HFFc6 (cell line): Measurements from ENCODE around the gene ESPNL. TPM values are rescaled to one million over a fixed set of nuclear protein-coding genes. Genes with fewer than 3 reads are reported as not detected.
A peak's percentile ranks its signal among the peaks of the same experiment; 100 is the strongest.
"Not testable (repeated sequence)": the region's sequence is repeated elsewhere in the genome, so short reads cannot be mapped to it uniquely, and the experiment has no call there.

ENCODE experiments used
- DNase-seq: peaks from one replicate; pipeline ENCODE4 v3.0.0-alpha.2; 2018
- H3K27ac Mint-ChIP-seq: 2 replicates; pipeline ENCODE4 v1.8.0; 2020; ENCODE audit warnings: mild to moderate bottlenecking, mixed read lengths
- H3K27me3 Mint-ChIP-seq: 2 replicates; pipeline ENCODE4 v1.8.0; 2021; ENCODE audit warnings: mild to moderate bottlenecking, moderate library complexity, mixed read lengths; ENCODE audit not compliant: insufficient read depth
- H3K36me3 Mint-ChIP-seq: 2 replicates; pipeline ENCODE4 v1.8.0; 2021; ENCODE audit warnings: low read depth, mixed read lengths
- H3K4me1 Mint-ChIP-seq: 2 replicates; pipeline ENCODE4 v1.8.0; 2020; ENCODE audit warnings: low read depth, mixed read lengths
- H3K4me3 Mint-ChIP-seq: 2 replicates; pipeline ENCODE4 v1.8.0; 2020; ENCODE audit warnings: mild to moderate bottlenecking, moderate library complexity, mixed read lengths
- H3K9me3 Mint-ChIP-seq: 2 replicates; pipeline ENCODE4 v1.8.0; 2020; ENCODE audit warnings: mild to moderate bottlenecking, mixed read lengths
- CTCF ChIP-seq: fragments of 200-600 bp; sonication (generic); IDR thresholded peaks from 2 replicates; pipeline ENCODE4 v1.5.0; 2021; ENCODE audit warnings: antibody characterized with exemption, mild to moderate bottlenecking
- long read RNA-seq: library from polyadenylated mRNA; unstranded; transcript quantifications from one replicate; pipeline ENCODE4 v2.0.0, GENCODE V29; 2019
- total RNA-seq, 6 experiments: library from RNA; stranded (reverse); fragmentation: NEBNext Ultra II Directional; extraction: Animal tissue kit (Norgen Biotek cat#: 25700); gene quantifications; 2 replicates in 1 of 6; 3 replicates in 5 of 6; pipeline ENCODE4 v1.2.3, GENCODE V29; 2021

Gene ESPNL
- total RNA-seq = 1 to 10 TPM; 1.0 to 3.0 (median 2.6) TPM
- long read RNA-seq, partial matches to known transcripts = 0 of 1 reads
- long read RNA-seq, other reads (novel, unspliced or antisense) = 0 of 1 reads

GRCh38 chr2:238100049-238100820, at the start of gene ESPNL:
Gene ESPNL (plus strand): TSS chr2:238100340. CDS start chr2:238100420, 80 bp downstream.
- Mint-ChIP-seq H3K36me3 (no peaks in the 10 kb centered on the region), H3K4me1 (no peaks in the 10 kb centered on the region)
- no peak for TF ChIP-seq CTCF

GRCh38 chr2:238053191-238053776, 46.9 kb upstream of the ESPNL start:
- no peaks in the 10 kb centered on the region for H3K36me3 Mint-ChIP-seq
- H3K9me3 Mint-ChIP-seq = no peaks in the 10 kb centered on the region
- no peak overlapping the region for H3K4me3 Mint-ChIP-seq

More at GRCh38 chr2:238100049-238100820, at the start of gene ESPNL:
- no peak within 1 kb of the TSS for H3K4me3 Mint-ChIP-seq
- H3K27me3 Mint-ChIP-seq = peaks cover under 1% of the 10 kb centered on the region
- H3K9me3 Mint-ChIP-seq = no peaks in the 10 kb centered on the region
- no peak for DNase-seq
- no peak within 1 kb of the TSS for H3K27ac Mint-ChIP-seq

GRCh38 chr2:238055841-238056240, 44.3 kb upstream of the ESPNL start:
- DNase-seq = no peak
- TF ChIP-seq CTCF = no peak
- no peak overlapping the region for H3K27ac Mint-ChIP-seq
- H3K27me3 Mint-ChIP-seq = peaks cover 3% of the 10 kb centered on the region
- H3K36me3 Mint-ChIP-seq = peaks cover 15% of the 10 kb centered on the region
- peaks cover 23% of the 10 kb centered on the region for H3K4me1 Mint-ChIP-seq
- no peaks in the 10 kb centered on the region for H3K9me3 Mint-ChIP-seq
- no peak overlapping the region for H3K4me3 Mint-ChIP-seq

More at GRCh38 chr2:238053191-238053776, 46.9 kb upstream of the ESPNL start:
- DNase-seq = peak; percentile 28
- Mint-ChIP-seq H3K27ac (peak overlapping the region; percentile 14; the same call in 1 of the 2 replicates), H3K27me3 (no peaks in the 10 kb centered on the region; the same call in 1 of the 2 replicates), H3K4me1 (peaks cover 12% of the 10 kb centered on the region)
- no peak for TF ChIP-seq CTCF

GRCh38 chr2:238057696-238058575, 42.2 kb upstream of the ESPNL start:
- not testable (repeated sequence) for H3K27me3 Mint-ChIP-seq, DNase-seq, H3K9me3 Mint-ChIP-seq, H3K27ac Mint-ChIP-seq, H3K4me3 Mint-ChIP-seq
- Mint-ChIP-seq H3K4me1 (peaks cover 29% of the 10 kb centered on the region), H3K36me3 (peaks cover 15% of the 10 kb centered on the region)

GRCh38 chr2:238059505-238059904, 40.6 kb upstream of the ESPNL start:
- Mint-ChIP-seq H3K4me3 (peak overlapping the region; percentile 90), H3K27ac (peak overlapping the region; percentile 86; the same call in 1 of the 2 replicates), H3K4me1 (peaks cover 22% of the 10 kb centered on the region), H3K27me3 (peaks cover 3% of the 10 kb centered on the region), H3K9me3 (no peaks in the 10 kb centered on the region), H3K36me3 (peaks cover 15% of the 10 kb centered on the region)
- TF ChIP-seq CTCF = no peak
- no peak for DNase-seq
